B cell (primary cell): ENCODE data around the gene LMF2. TPM values are rescaled to one million over a fixed set of nuclear protein-coding genes. Genes with fewer than 3 reads are reported as not detected.

Experiments used
- ATAC-seq: fragments of 200-7000 bp; cut with Tn5 transposase; one replicate; pipeline ENCODE4 v1.10.0; 2021; ENCODE audit warnings: low read depth, mild to moderate bottlenecking, moderate number of reproducible peaks, moderate library complexity
- CTCF ChIA-PET: fragments of 350-600 bp; sonication (Branson Sonifier 250); formaldehyde crosslinking; loops from one replicate; lab custom pipeline; 2021; ENCODE audit warnings: antibody characterized with exemption, inconsistent platforms; lab: Charles Lee
- POLR2A ChIA-PET: fragments of 350-600 bp; sonication (Branson Sonifier 250); formaldehyde crosslinking; loops from one replicate; lab custom pipeline; 2021; ENCODE audit warnings: antibody characterized with exemption; lab: Charles Lee
- DNase-seq: peaks from one replicate; pipeline ENCODE4 v3.0.0; 2013
- H2AFZ ChIP-seq: 2 replicates; pipeline ENCODE4 v1.6.1; 2012; ENCODE audit warnings: mild to moderate bottlenecking, low read depth, low read length; ENCODE audit not compliant: insufficient read depth, poor library complexity, severe bottlenecking
- H3K27ac ChIP-seq, 2 donors: 1 replicate in 1 of 2; 2 replicates in 1 of 2; pipeline ENCODE4 v1.5.1; 2012 to 2013; ENCODE audit warnings: low read length in 2 of 2, mild to moderate bottlenecking in 2 of 2, moderate library complexity in 1 of 2
- H3K27me3 ChIP-seq, 4 experiments: fragments of 200-600 bp in 1 of 4; sonication (generic) in 1 of 4; replicated peaks in 1 of 4; 1 replicate in 2 of 4; 2 replicates in 2 of 4; pipeline versions ENCODE4 v1.6.1 to v1.7.0; 2013 to 2016; ENCODE audit warnings: low read length in 3 of 4, mild to moderate bottlenecking in 2 of 4, mixed read lengths in 1 of 4, moderate library complexity in 1 of 4; ENCODE audit not compliant: insufficient read depth in 4 of 4, control insufficient read depth in 3 of 4; ENCODE audit errors: control extremely low read depth in 1 of 4
- H3K36me3 ChIP-seq, 2 experiments: replicated peaks in 1 of 2; 1 replicate in 1 of 2; 2 replicates in 1 of 2; pipeline versions ENCODE4 v1.6.1 to v1.7.1; 2013; ENCODE audit warnings: low read length in 1 of 2; ENCODE audit not compliant: insufficient read depth in 2 of 2, control insufficient read depth in 1 of 2; ENCODE audit errors: control extremely low read depth in 1 of 2, extremely low read depth in 1 of 2
- H3K4me1 ChIP-seq, 2 donors: fragments of 200-600 bp in 1 of 2; sonication (generic) in 1 of 2; 1 replicate in 1 of 2; 2 replicates in 1 of 2; pipeline versions ENCODE4 v1.5.1 to v1.6.1; 2013 to 2017; ENCODE audit warnings: low read length in 2 of 2; ENCODE audit not compliant: control insufficient read depth in 2 of 2, insufficient read depth in 2 of 2
- H3K4me2 ChIP-seq: replicated peaks from 2 replicates; pipeline ENCODE3; 2012; ENCODE audit warnings: mild to moderate bottlenecking, low read depth, low read length; ENCODE audit not compliant: poor library complexity, severe bottlenecking
- H3K4me3 ChIP-seq, 5 experiments: fragments of 200-600 bp in 1 of 5; sonication (generic) in 1 of 5; 1 replicate in 3 of 5; 2 replicates in 2 of 5; pipeline versions ENCODE4 v1.5.1 to v1.7.0; 2011 to 2016; ENCODE audit warnings: low read length in 4 of 5, mild to moderate bottlenecking in 4 of 5, low read depth in 2 of 5, control low read depth in 1 of 5, moderate library complexity in 1 of 5; ENCODE audit not compliant: insufficient read depth in 1 of 5; ENCODE audit errors: control extremely low read depth in 1 of 5, extremely low read depth in 1 of 5
- H3K79me2 ChIP-seq: fragments of 200-600 bp; sonication (generic); one replicate; pipeline ENCODE4 v1.6.0; 2016; ENCODE audit warnings: low read length; ENCODE audit not compliant: control insufficient read depth, insufficient read depth
- H3K9ac ChIP-seq: fragments of 200-600 bp; sonication (generic); 2 replicates; pipeline ENCODE4 v1.6.1; 2017; ENCODE audit warnings: mild to moderate bottlenecking, low read length, moderate library complexity
- H3K9me3 ChIP-seq, 3 donors: one replicate each; pipeline versions ENCODE4 v1.6.1 to v1.7.1; 2013; ENCODE audit warnings: low read length in 2 of 3; ENCODE audit not compliant: control insufficient read depth in 2 of 3, insufficient read depth in 1 of 3; ENCODE audit errors: control extremely low read depth in 1 of 3
- H4K20me1 ChIP-seq: 2 replicates; pipeline ENCODE4 v1.6.0; 2012; ENCODE audit warnings: mild to moderate bottlenecking, low read length; ENCODE audit not compliant: insufficient read depth, control insufficient read depth, poor library complexity, severe bottlenecking
- H3K27ac Mint-ChIP-seq: one replicate; pipeline ENCODE4 v1.8.0; 2021; ENCODE audit warnings: mixed read lengths
- H3K27me3 Mint-ChIP-seq: one replicate; pipeline ENCODE4 v1.8.0; 2021; ENCODE audit warnings: mixed read lengths
- H3K4me1 Mint-ChIP-seq: one replicate; pipeline ENCODE4 v1.8.0; 2021; ENCODE audit warnings: mixed read lengths
- H3K4me3 Mint-ChIP-seq: one replicate; pipeline ENCODE4 v1.8.0; 2021; ENCODE audit warnings: mixed read lengths
- H3K9me3 Mint-ChIP-seq: one replicate; pipeline ENCODE4 v1.8.0; 2022; ENCODE audit warnings: mixed read lengths; ENCODE audit not compliant: insufficient read depth
- CTCF ChIP-seq: fragments of 200-600 bp; IDR thresholded peaks from one replicate; pipeline ENCODE4 v1.8.0; 2022; ENCODE audit warnings: antibody characterized with exemption, mild to moderate bottlenecking
- EZH2 ChIP-seq: IDR thresholded peaks from 2 replicates; pipeline ENCODE4 v1.6.1; 2012; ENCODE audit warnings: borderline replicate concordance, low read depth, mild to moderate bottlenecking, moderate library complexity, low read length; ENCODE audit not compliant: insufficient read depth, poor library complexity, severe bottlenecking
- WGBS: methylation state at CpG from one replicate; pipeline ENCODE4 v1.1.5; 2013; ENCODE audit warnings: missing lambda C conversion rate; ENCODE audit not compliant: insufficient coverage; 5-methylcytosine and 5-hydroxymethylcytosine counted together
- intact Hi-C: fragments of 100-400 bp; cut with micrococcal nuclease; formaldehyde crosslinking; loops from one replicate; pipeline ENCODE4 v1.10.0; 2022
- polyA plus RNA-seq: library from polyadenylated mRNA; depleted of rRNA; stranded (reverse); fragments of >200 nt; gene quantifications from 2 replicates; pipeline ENCODE4 v1.2.3, GENCODE V29; 2012
- total RNA-seq, 2 donors: library from RNA; stranded (reverse); fragments of 120-200 nt in 1 of 2; gene quantifications; 1 replicate in 1 of 2; 2 replicates in 1 of 2; pipeline versions ENCODE4 v1.2.3 to v1.2.4, GENCODE V29; 2013 to 2022

LMF2 gene
- total and polyA plus RNA-seq, 2 donors (not counting 1 experiment from before 2014, with no cell fraction given), result 128 to 316 TPM

- DNase-seq (no peak), ATAC-seq (no peak)
- no peak overlapping the region for H3K27ac ChIP-seq
- ChIA-PET POLR2A (no interaction called here), CTCF (no interaction called here)
- H2AFZ ChIP-seq, result no peak overlapping the region
- no peaks in the 10 kb centered on the region for H3K4me1 ChIP-seq
- no peak overlapping the region for H3K4me3 ChIP-seq
- H3K27me3 ChIP-seq, result no peaks in the 10 kb centered on the region
- peaks cover 55% of the 10 kb centered on the region for H4K20me1 ChIP-seq
- TF ChIP-seq CTCF (no peak), EZH2 (no peak)
- peaks cover 0 to 43% of the 10 kb centered on the region in 2 experiments for H3K36me3 ChIP-seq
- no peak overlapping the region for H3K4me3 Mint-ChIP-seq
- no peak overlapping the region for H3K27ac Mint-ChIP-seq
- no peak overlapping the region for H3K4me2 ChIP-seq
- peaks cover 78% of the 10 kb centered on the region for H3K79me2 ChIP-seq
- 97% methylated on average over 7 of the region's 8 CpGs for WGBS
- H3K9me3 Mint-ChIP-seq, result no peaks in the 10 kb centered on the region
- intact Hi-C loops, result no loop called here
- peaks cover 3% of the 10 kb centered on the region for H3K4me1 Mint-ChIP-seq
- H3K27me3 Mint-ChIP-seq, result no peaks in the 10 kb centered on the region
- H3K9ac ChIP-seq, result no peak overlapping the region
- H3K9me3 ChIP-seq, result no peaks in the 10 kb centered on the region
Observed at GRCh38 chr22:50516068-50516467, 8.6 kb upstream of the LMF2 start.

GRCh38 chr22:50513175-50513574 lies 5.7 kb upstream of the LMF2 start:
- no peak overlapping the region for H3K4me2 ChIP-seq
- TF ChIP-seq EZH2, result no peak
- no peak for TF ChIP-seq CTCF
- H3K4me1 Mint-ChIP-seq, result peaks cover 16% of the 10 kb centered on the region
- H3K9me3 Mint-ChIP-seq, result no peaks in the 10 kb centered on the region
- no peaks in the 10 kb centered on the region for H3K27me3 Mint-ChIP-seq
- H3K27ac ChIP-seq, result no peak overlapping the region
- peaks cover 0 to 25% of the 10 kb centered on the region in 2 experiments for H3K36me3 ChIP-seq
- intact Hi-C loops, result no loop called here
- WGBS, result 98% methylated on average over 15 of the region's 15 CpGs
- H3K27ac Mint-ChIP-seq, result no peak overlapping the region
- no peak overlapping the region for H3K9ac ChIP-seq
- H3K27me3 ChIP-seq, result no peaks in the 10 kb centered on the region
- H3K4me3 ChIP-seq, result no peak overlapping the region
- H3K79me2 ChIP-seq, result peaks cover 85% of the 10 kb centered on the region
- no peak for ATAC-seq
- H3K4me1 ChIP-seq, result peaks cover 9 to 11% of the 10 kb centered on the region in 2 donors
- CTCF ChIA-PET, result interaction anchor here (1.6 kb wide), 1 partner anchor 12 kb away, joined by 11 read pairs; the partner anchor contains the start of gene SCO2
- peaks cover 53% of the 10 kb centered on the region for H4K20me1 ChIP-seq
- no peaks in the 10 kb centered on the region for H3K9me3 ChIP-seq
- H3K4me3 Mint-ChIP-seq, result no peak overlapping the region
- DNase-seq, result no peak
- H2AFZ ChIP-seq, result no peak overlapping the region
- POLR2A ChIA-PET, result no interaction called here
